Chondrocyte (in vitro differentiated cells): ENCODE results near the gene AGBL1. TPM values are rescaled to one million over a fixed set of nuclear protein-coding genes. Genes with fewer than 3 reads are reported as not detected.

Experiments
- DNase-seq: peaks from one replicate; pipeline ENCODE4 v3.0.0; 2021; ENCODE audit warnings: mixed read lengths, low spot score
- H3K27ac Mint-ChIP-seq: one replicate; pipeline ENCODE4 v1.8.0; 2021; ENCODE audit warnings: mild to moderate bottlenecking, moderate library complexity, mixed read lengths; ENCODE audit not compliant: unreplicated experiment
- H3K27me3 Mint-ChIP-seq: 2 replicates; pipeline ENCODE4 v1.8.0; 2021; ENCODE audit warnings: low read depth, mixed read lengths
- H3K36me3 Mint-ChIP-seq: 2 replicates; pipeline ENCODE4 v1.8.0; 2021; ENCODE audit warnings: low read depth, mixed read lengths
- H3K4me1 Mint-ChIP-seq: 2 replicates; pipeline ENCODE4 v1.8.0; 2021; ENCODE audit warnings: low read depth, mild to moderate bottlenecking, mixed read lengths
- H3K4me3 Mint-ChIP-seq: one replicate; pipeline ENCODE4 v1.8.0; 2021; ENCODE audit warnings: mild to moderate bottlenecking, moderate library complexity, mixed read lengths; ENCODE audit not compliant: unreplicated experiment
- H3K9me3 Mint-ChIP-seq: 2 replicates; pipeline ENCODE4 v1.8.0; 2021; ENCODE audit warnings: low read depth, mixed read lengths
- CTCF ChIP-seq: fragments of 200-600 bp; sonication (generic); IDR thresholded peaks from 2 replicates; pipeline ENCODE4 v1.5.0; 2021; ENCODE audit warnings: antibody characterized with exemption, mild to moderate bottlenecking, moderate library complexity
- total RNA-seq: library from RNA; stranded (reverse); gene quantifications from 3 replicates; pipeline ENCODE4 v1.2.1, GENCODE V29; 2021

The AGBL1 gene
- total RNA-seq, 1 donor from 2014 or later = not detected

GRCh38 chr15:86161250-86161649 lies 81.6 kb downstream of the AGBL1 start:
- no peaks in the 10 kb centered on the region for H3K27me3 Mint-ChIP-seq
- no peaks in the 10 kb centered on the region for H3K36me3 Mint-ChIP-seq
- no peak for DNase-seq
- no peak for TF ChIP-seq CTCF
- peaks cover 13% of the 10 kb centered on the region for H3K9me3 Mint-ChIP-seq
- H3K27ac Mint-ChIP-seq = no peak overlapping the region
- H3K4me3 Mint-ChIP-seq = no peak overlapping the region
- H3K4me1 Mint-ChIP-seq = no peaks in the 10 kb centered on the region

- Mint-ChIP-seq H3K4me1 (no peaks in the 10 kb centered on the region), H3K27ac (no peak overlapping the region), H3K9me3 (peaks cover 13% of the 10 kb centered on the region), H3K27me3 (no peaks in the 10 kb centered on the region), H3K4me3 (no peak overlapping the region), H3K36me3 (no peaks in the 10 kb centered on the region)
- no peak for DNase-seq
- TF ChIP-seq CTCF = no peak
These were observed 82.5 kb downstream of the AGBL1 start for GRCh38 chr15:86162172-86162591.

- TF ChIP-seq CTCF = no peak
- no peak overlapping the region for H3K4me3 Mint-ChIP-seq
- H3K27ac Mint-ChIP-seq = no peak overlapping the region
- H3K9me3 Mint-ChIP-seq = peaks cover 13% of the 10 kb centered on the region
- H3K36me3 Mint-ChIP-seq = no peaks in the 10 kb centered on the region
- H3K4me1 Mint-ChIP-seq = no peaks in the 10 kb centered on the region
- H3K27me3 Mint-ChIP-seq = no peaks in the 10 kb centered on the region
- DNase-seq = no peak
These were observed 83.0 kb downstream of the AGBL1 start for GRCh38 chr15:86162641-86163040.

GRCh38 chr15:86163816-86164215 lies 84.1 kb downstream of the AGBL1 start:
- Mint-ChIP-seq H3K4me3 (no peak overlapping the region), H3K4me1 (no peaks in the 10 kb centered on the region), H3K27me3 (no peaks in the 10 kb centered on the region), H3K27ac (no peak overlapping the region), H3K36me3 (no peaks in the 10 kb centered on the region), H3K9me3 (peaks cover 12% of the 10 kb centered on the region)
- DNase-seq = no peak
- no peak for TF ChIP-seq CTCF

- H3K9me3 Mint-ChIP-seq = peaks cover 9% of the 10 kb centered on the region
- no peaks in the 10 kb centered on the region for H3K27me3 Mint-ChIP-seq
- no peak overlapping the region for H3K27ac Mint-ChIP-seq
- no peak for TF ChIP-seq CTCF
- DNase-seq = no peak
- H3K4me3 Mint-ChIP-seq = no peak overlapping the region
- no peaks in the 10 kb centered on the region for H3K36me3 Mint-ChIP-seq
- no peaks in the 10 kb centered on the region for H3K4me1 Mint-ChIP-seq
These were observed 84.7 kb downstream of the AGBL1 start for GRCh38 chr15:86164232-86164898.
